ENCODE data around the gene BLMH.
A peak's percentile ranks its signal among the peaks of the same experiment; 100 is the strongest.

The BLMH gene

DNA sequence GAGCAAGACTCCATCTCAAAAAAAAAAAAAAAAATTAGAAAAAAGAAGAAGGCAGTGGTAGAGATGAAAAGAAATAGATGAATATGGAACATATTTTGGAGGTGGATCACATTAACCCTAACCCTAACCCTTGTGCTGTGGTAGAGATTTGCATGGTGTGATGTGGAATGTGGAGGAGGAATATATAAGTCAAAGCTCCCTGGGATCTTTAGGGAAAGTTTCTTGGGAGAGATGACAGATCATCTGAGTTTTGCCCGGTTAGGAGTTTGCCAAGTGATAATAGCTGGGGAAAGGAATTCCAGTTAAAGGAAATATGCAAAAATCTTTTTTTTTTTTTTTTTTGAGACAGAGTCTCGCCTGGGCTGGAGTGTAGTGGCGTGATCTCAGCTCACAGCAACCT is 13.0 kb upstream of the BLMH start:
- DNase-seq (ENCODE audit: low read depth) = peak; percentile 20

DNA sequence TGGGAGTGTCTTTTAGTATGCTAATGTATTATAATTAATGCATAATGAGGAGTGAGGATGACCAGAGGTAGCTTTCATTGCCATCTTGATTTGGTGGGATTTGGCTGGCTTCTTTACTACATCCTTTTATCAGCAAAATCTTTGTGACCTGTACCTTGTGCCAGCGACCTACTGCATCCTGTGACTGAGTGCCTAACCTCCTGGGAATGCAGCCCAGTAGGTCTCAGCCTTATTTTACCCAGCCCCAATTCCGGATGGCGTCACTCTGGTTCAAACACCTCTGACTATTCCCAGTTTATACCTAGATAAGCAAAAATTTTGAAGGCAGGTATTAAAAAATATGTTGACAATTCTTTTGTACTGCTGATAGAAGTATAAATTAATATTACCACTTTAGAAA is 10.5 kb upstream of the BLMH start:
- DNase-seq (ENCODE audit: low read depth) = no peak

DNA sequence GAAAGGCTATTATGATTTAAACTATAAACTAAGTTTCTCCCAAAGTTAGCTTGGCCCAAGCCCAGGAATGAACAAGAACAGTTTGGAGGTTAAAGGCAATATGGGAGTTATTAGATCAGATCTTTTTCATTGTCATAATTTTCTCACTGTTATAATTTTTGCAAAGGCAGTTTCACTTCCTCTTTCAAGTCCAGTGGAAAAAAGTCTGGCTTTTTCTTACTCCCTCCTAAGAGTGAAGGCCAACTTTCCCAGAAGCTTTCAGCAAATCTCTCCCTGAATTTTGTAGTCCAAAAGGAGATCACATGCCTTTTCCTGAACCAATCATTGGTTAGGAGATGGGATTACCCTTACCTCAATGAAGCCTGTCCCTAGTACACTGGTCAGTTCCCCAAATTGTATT is 9.1 kb upstream of the BLMH start:
- no peak for DNase-seq (ENCODE audit: low read depth)

DNA sequence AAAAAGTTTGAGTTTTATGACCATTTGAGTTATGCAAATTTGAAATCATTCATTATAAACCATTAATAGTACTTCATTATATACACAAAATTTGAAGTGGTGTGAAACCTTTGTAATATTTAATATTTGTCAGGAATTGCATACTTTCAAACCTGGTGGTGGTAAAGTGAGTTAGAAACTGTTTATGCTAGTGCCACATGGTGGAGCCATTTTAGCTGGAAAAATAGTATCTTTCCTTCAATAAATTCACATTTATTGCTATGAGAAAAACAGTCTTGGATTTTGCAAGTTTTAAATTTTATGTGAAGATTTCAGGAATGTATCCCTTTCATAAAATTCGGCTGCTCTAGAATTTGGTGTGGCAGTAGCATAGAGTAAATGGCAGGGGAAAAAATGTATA is 7.3 kb upstream of the BLMH start:
- peak; percentile 20 for DNase-seq (ENCODE audit: low read depth)

DNA sequence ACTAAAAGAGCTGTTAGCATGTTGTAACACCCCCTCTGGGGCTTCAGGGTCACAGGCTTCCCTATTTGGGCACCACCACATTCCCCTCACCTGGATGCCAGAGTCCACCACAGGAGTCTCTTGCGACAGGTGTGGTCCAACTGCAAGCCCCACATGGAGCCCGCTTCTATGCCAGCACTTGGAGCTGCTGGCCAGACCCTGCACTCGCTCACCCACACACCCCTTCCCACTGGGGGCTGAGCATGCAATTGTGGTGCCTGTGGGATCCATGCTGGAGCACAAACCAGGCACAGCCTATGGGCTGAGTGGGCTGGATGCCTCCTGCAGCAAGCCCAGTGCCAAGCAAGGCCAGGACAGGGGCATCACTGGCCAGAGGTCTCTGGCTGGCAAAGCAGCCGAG is 6.0 kb upstream of the BLMH start:
- DNase-seq (ENCODE audit: low read depth) = no peak

DNA sequence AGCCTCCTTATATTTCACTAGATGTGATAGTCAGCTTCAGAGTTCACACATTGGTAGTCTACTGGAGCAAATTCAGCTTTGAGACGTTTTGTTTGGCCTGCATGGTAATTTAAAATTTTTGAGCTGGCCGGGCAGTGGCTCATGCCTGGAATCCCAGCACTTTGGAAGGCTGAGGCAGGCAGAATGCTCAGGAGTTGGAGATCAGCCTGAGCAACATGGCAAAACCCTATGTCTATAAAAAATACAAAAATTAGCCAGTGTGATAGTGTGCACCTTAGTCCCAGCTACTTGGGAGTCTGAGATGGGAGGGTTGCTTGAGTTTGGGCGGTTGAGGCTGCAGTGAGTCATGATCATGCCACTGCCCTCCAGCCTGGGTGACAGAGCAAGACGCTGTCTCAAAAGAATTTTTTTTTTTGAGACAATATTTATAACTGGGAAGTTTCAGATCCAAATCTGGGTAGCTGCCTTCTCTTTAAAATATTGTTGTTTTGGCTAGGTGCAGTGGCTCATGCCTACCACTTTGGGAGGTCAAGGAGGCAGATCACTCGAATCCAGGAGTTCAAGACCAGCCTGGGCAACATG is 4.8 kb upstream of the BLMH start:
- peak; percentile 27 for DNase-seq (ENCODE audit: low read depth)

DNA sequence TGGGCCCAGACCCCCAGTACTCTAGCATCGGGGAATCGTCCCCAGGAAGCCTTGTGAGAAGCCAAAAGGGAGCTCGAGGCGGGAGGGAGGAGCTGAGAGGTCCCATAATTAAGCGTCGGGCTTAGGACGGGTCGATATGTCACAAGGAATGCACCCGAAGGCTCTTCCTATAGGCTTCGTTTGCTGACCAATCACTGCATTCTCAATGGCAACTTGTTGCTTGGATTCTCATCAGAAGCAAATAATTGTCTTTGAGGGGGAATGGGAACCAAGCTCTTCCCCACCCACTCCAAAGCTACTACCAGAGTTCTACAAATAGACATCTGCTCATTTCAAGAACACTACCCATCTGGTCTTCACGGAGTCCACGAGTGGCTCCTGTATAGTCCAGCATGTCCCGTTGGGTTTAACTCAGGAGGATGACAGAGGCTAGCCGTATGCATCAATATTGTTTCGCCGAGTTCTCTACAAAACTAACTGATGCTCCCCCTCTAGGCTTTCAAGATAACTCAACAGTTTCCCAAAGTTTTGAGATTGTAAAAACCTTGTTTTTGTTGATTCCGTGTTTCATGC is 628 bp upstream of the BLMH start:
- peak; percentile 64 for DNase-seq (ENCODE audit: low read depth)

DNA sequence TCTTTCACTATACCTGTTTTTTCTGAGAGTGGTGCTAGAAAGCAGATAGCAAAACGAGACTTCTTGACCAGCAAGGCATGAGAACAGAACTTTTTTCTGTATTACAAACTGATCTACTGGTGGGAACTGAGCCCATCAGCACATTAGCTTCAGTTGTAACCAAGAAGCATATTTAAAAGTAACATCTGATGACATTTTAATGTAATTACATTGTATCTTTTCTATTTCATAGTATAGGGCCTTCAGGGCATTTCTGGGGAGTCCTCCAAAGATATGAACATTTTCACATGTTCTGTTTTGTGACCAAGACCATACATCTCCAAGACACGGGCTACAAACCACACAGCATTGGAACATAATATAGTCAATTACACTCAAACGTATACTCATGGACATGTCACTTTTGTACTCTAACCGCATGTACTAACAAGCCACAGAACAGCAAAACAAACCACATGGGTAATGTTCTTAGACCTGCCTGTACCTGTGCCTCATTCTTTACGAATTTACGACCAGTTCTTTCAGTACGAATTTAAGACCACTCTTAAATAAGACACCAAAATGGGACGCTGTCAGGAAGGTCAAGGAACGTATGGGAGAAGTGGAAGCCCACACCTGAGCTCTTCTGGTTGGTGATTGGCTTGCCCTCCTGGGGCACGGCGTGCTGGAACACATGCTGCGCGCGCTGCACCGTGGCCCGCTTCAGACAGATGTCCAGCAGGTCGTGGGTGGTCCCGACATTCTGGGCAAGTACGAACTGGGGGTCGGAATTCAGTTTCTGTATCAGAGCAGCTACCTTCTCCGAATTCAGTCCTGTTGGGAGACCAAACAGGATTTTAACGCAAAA is 825 bp downstream of the BLMH start:
- DNase-seq (ENCODE audit: low read depth) = peak; percentile 42

DNA sequence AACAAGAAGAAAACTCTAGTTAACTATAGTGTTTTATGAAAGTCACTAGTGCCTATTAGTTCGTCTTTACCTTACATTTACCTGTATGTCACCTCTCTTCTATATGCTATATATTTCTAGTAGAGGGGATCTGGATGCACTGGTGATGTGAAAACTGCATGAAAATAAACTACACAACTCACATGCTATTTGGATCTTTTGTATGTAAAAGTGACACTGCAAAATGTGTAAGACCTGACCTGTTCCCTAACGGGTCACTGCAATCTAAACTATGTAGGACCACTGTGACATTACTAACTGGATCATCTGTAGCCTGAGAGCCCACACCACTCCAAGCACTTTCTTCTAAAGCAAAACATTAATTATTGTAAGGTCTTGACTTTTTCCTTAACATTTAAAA is 1.7 kb downstream of the BLMH start:
- DNase-seq (ENCODE audit: low read depth) = no peak

DNA sequence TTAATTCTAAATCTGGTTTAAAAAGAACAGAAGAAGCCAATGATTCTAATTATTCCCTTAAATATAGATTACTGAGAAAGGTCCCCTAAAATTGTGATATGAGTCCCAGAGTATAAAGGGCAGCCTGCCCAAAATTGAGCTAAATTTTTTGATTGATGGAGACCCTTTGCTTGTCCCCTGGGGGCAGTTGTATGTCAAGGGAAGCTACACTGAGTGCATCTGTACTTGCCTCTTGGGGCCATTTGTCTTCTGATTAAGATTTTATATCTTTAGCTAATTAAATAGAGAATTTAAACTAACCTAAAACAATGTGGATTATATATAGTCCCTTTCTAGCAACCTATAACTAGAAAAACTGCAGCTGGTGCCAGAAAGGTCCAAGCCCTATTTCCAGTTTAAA is 12.6 kb downstream of the BLMH start:
- DNase-seq (ENCODE audit: low read depth) = no peak

DNA sequence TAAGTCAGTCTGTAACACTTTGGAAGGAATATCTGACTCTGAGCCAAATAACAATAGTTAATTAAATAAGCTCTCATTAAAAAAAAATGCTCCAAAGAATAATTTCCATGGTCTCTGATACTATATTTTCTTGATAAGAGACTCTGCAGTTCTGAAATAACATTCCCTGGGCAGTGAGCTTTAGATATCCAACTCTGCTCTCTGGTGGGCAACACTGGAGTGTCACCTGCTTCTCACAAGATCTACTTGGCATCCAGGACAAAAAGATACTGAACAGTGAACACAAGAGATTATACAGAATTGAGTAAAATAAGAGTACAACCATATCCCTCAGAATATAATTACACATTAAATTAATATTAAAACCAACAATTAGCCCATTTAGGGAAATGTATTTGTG is 13.7 kb downstream of the BLMH start:
- peak; percentile 48 for DNase-seq (ENCODE audit: low read depth)

DNA sequence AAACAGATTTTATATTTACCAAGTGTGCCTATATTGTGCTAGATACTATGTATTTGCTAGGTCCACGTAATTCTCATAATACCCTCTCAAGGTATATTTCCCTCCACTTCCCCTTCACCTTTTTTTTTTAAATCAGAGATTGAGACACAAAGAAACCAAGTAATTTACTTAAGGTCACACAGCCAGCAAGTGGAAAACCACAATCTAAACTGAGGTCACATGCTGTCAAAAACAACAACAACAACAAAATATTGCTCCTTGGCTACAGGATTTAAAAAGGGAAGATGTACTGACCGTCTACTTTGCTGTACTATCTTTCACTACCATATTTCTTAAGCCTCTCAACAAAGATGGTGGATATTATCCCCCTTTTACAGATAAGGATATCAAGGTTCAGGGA is 15.8 kb downstream of the BLMH start:
- no peak for DNase-seq (ENCODE audit: low read depth)

DNA sequence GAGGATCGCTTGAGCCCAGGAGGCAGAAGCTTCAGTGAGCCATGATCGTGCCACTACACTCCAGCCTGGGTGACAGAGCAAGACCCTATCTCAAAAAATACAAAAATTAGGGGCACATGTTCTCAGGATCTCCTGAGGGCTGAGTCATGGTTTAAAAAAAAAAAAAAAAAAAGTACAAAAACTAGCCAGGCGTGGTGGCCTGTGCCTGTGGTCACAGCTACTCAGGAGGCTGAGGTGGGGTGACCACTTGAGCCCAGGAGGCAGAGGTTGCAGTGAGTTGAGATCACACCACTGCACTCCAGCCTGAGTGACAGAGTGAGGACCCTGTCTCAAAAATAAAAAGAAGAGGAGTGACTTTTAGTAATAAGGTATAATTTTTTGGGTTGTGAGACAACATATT is 16.9 kb downstream of the BLMH start:
- DNase-seq (ENCODE audit: low read depth) = no peak

DNA sequence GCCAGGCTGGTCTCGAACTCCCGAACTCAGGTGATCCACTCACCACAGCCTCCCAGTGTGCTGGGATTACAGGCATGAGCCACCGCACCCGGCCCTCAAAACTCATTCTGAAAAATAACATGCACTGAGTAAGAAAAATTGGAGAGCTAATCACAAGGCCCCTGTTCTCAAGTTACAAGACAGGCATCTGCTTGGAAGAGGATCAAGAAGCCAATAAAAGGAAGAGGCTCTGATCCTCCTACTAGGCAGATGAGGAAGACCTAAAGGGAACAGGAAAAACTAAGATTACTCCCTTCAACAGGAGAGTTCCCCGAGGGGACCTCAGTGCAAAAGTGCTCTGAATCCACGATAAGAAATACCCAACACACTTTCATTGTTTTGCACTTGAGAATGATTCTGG is 18.4 kb downstream of the BLMH start:
- DNase-seq (ENCODE audit: low read depth) = peak; percentile 50

DNA sequence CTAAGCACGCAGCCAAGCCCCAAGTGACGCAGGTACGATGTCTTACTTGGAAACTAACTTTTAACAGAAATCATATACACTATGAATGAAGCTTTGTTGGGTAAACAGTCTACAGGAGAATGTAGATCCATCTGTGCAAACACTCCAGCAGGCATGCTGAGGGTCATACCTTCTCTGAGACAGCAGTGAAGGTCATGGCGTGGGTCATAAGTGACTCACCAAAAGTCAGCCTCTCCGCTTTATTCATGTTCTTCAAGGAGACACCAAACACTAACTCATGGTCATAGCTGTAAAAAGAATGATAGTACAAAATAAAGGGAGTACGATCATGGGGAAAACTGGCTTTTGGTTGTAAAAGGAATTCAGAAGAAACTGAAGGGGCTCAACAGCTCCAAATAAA is 20.6 kb downstream of the BLMH start:
- DNase-seq (ENCODE audit: low read depth) = peak; percentile 17

DNA sequence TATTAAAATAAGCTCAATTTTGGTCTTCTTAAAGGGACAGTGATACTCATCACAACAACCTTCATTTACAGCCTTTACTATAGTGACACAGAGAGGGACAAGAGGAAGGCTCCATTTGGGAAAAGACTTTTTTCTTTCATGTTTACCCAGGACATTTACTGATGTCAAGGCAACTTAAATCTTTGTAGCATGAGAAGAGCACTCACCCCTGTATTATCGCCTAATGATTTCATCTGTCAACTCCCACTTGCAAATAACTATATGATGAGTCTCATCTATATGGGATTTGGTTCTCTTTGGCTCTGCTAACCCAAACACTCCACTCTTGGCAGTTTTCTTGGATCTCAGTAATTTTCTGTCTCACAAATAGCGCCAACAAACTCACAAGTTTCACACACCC is 24.1 kb downstream of the BLMH start:
- DNase-seq (ENCODE audit: low read depth) = no peak

DNA sequence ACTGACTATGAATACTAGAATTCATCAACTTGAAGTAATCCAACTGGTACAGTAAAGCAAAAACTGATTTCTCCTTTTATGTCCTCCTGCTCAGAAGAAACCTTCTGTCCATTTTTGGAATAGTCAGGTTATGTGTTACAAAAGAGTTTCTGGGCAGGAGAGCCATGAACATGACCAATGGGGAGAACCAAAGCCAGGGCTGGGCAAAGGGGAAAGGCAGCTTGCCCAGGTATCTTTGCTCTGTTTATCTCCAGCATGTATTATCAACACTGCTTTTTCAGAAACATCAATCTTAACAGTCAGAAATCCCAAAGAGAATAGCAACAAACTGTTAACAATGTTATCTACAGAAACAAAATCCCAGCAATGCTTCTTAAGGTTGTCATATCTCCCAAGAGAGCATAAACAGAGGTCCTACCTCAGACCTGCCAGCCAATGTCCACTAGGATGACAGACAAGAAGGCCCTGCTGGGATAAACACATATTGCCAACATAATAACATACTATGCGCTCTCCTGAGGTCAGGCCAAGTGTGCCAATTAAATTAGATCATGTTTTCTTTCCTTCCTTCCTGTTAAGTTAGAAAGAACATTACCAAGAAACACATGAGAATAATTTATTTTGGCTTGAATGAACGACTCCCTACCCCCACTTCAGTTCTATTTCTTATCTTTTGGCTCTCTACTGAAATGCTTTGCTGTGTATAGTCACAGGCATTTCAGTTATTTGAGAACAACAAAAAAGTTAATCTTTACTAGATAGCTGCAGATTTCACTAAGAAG is 28.0 kb downstream of the BLMH start:
- DNase-seq (ENCODE audit: low read depth) = peak; percentile 26

DNA sequence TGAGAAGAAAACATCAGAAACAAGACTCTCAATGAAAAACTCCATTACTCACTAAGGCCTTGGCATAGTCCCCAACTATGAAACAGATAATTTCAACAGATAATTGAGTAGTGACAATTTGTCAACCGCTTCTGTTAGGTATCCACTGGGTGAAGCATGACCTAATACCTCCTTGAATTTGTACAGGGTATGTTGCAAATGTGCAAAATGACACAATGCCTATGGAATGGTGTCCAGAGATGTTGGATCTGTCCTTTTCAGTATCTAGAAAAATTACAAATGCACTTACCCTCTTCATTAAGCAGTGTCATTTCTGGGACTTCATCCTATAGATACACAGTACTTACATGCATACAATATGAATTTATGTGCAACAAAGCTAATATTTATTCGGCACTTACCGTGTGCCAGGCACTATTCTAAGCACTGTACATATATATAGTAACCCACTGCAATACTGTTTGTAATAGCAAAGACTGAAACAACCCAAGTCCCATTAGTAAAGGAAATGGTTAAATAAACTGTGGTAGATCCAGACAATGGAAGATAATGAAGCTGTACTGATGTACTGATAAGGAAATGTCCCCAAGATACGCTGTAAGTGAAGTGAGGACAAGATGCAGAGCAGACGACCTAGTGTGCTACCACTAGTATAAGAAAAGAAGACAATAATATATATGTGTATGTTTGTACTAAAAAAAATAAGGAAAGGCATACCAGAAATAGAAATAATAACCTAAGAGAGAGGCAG is 34.8 kb downstream of the BLMH start:
- DNase-seq (ENCODE audit: low read depth) = peak; percentile 63

DNA sequence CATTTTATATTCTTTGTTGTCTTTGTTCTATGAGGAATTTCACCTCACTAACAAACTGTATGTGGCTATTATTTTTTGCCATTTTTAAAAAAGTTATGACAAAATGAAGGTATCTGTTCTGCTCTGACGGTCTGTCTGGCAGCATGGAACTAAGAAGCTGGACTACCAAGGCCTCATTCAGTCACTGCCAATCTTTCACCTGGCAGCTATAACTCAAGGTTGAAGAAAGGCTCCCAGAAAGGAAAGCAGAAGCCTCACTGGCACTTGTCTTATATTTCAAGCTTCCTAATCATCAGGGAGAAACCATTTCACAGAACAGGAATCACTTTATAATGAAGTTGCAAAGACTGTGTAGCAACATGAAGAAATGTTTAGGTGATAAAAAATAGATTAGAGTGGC is 37.6 kb downstream of the BLMH start:
- DNase-seq (ENCODE audit: low read depth) = no peak

DNA sequence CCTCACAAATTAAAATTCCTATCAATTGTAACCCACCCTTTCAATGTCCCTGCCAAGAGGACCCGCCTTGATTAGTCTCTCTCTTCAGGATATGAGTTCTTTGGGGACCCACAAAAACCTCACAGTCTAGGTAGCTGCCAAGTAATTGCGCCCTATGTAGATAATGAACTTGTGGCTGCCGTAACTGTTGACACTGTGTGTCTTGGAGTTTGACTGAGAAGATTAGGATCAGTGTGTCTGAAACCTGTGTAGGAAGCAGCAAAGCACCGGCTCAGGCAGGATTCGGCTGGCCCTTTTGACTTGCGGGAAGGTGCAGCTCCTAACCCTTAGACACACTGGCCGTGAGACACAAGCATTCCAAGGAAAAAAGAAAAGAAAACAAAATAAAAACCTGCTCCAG is 38.4 kb downstream of the BLMH start:
- DNase-seq (ENCODE audit: low read depth) = no peak

DNA sequence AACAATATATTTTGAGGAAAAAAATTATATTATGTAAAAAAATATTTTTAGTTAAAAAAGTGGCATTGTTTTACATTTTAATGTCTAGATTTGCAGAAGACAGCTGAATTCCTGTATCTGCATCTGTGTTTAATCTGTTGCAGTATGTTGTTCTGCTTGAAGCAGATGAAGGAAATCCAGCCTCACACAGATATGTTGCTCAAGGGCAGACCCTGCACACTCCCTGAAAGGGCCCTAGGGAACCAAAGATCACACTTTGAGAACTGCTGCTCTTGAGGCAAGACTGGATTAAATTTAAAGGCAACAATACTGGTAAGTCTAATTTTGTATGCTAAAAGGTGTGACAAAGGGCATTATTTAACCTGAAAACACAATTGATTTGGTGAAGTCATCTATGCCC is 39.8 kb downstream of the BLMH start:
- DNase-seq (ENCODE audit: low read depth) = no peak

DNA sequence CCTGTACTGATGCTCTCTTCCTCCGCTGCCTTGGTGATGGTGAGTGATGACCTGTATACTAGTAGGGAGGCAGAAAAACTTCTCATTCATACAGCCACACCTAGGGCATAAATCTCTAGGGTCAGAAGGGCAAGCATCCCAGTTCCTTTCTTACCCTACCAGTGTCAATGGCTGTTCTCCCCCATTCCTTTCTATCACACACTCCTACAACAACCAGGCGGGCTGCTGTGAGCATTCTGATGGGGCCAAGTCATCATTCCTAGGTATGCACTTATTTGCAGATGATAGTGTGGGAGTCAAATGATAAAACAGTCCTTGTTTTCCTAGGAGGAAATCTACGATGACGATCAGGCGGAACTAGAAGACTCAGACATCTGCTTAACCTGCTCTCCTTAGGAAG is 42.3 kb downstream of the BLMH start:
- DNase-seq (ENCODE audit: low read depth) = no peak

Measured in EH (cell line).